Keratinocyte (primary cell): Measurements from ENCODE around the gene MTCP1. TPM values are rescaled to one million over a fixed set of nuclear protein-coding genes. Genes with fewer than 3 reads are reported as not detected.

Experiments
- DNase-seq: peaks from one replicate; pipeline ENCODE4 v3.0.0-alpha.2; 2011; ENCODE audit warnings: low read depth, missing footprints, low spot score
- FAIRE-seq: peaks from 2 replicates; lab custom pipeline; 2011; peaks lifted over from hg19 to GRCh38; lab: Jason Lieb, UNC
- H2AFZ ChIP-seq: 2 replicates; pipeline ENCODE4 v1.6.0; 2012; ENCODE audit warnings: low read length, control low read depth, inconsistent platforms; ENCODE audit not compliant: control insufficient read depth
- H3K27ac ChIP-seq: 2 replicates; pipeline ENCODE4 v1.5.1; 2011; ENCODE audit warnings: low read length; ENCODE audit not compliant: control insufficient read depth, insufficient read depth
- H3K27me3 ChIP-seq: 3 replicates; pipeline ENCODE4 v1.6.0; 2011; ENCODE audit warnings: low read length; ENCODE audit not compliant: control insufficient read depth, insufficient read depth; ENCODE audit errors: extremely low read depth
- H3K36me3 ChIP-seq, 2 experiments: 2 replicates in 1 of 2; 3 replicates in 1 of 2; pipeline ENCODE4 v1.5.1; 2011; ENCODE audit warnings: low read length in 2 of 2, mild to moderate bottlenecking in 1 of 2; ENCODE audit not compliant: control insufficient read depth in 2 of 2, insufficient read depth in 2 of 2; ENCODE audit errors: extremely low read depth in 1 of 2
- H3K4me1 ChIP-seq: 3 replicates; pipeline ENCODE4 v1.5.1; 2011; ENCODE audit warnings: low read length; ENCODE audit not compliant: control insufficient read depth, insufficient read depth; ENCODE audit errors: extremely low read depth
- H3K4me2 ChIP-seq: 3 replicates; pipeline ENCODE4 v1.6.0; 2011; ENCODE audit warnings: low read depth, low read length; ENCODE audit not compliant: control insufficient read depth, insufficient read depth; ENCODE audit errors: extremely low read depth
- H3K4me3 ChIP-seq, 3 experiments: fragments of 200-600 bp in 1 of 3; sonication (generic) in 1 of 3; 2 replicates in 2 of 3; 3 replicates in 1 of 3; pipeline ENCODE4 v1.5.1; 2011 to 2016; ENCODE audit warnings: low read length in 3 of 3, mild to moderate bottlenecking in 3 of 3, control low read depth in 2 of 3, inconsistent platforms in 1 of 3, low read depth in 1 of 3, mixed read lengths in 1 of 3, mixed run types in 1 of 3, moderate library complexity in 1 of 3; ENCODE audit not compliant: control insufficient read depth in 2 of 3, insufficient read depth in 2 of 3; ENCODE audit errors: extremely low read depth in 1 of 3
- H3K79me2 ChIP-seq: 2 replicates; pipeline ENCODE4 v1.6.0; 2012; ENCODE audit warnings: low read length; ENCODE audit not compliant: control insufficient read depth, insufficient read depth
- H3K9ac ChIP-seq: 3 replicates; pipeline ENCODE4 v1.6.0; 2011; ENCODE audit warnings: low read length; ENCODE audit not compliant: control insufficient read depth, insufficient read depth; ENCODE audit errors: extremely low read depth
- H3K9me1 ChIP-seq: 3 replicates; pipeline ENCODE4 v1.6.0; 2011; ENCODE audit warnings: low read length; ENCODE audit not compliant: control insufficient read depth, insufficient read depth; ENCODE audit errors: extremely low read depth
- H3K9me3 ChIP-seq: 2 replicates; pipeline ENCODE4 v1.5.1; 2012; ENCODE audit warnings: low read depth, low read length; ENCODE audit not compliant: control insufficient read depth
- H4K20me1 ChIP-seq: 3 replicates; pipeline ENCODE4 v1.6.0; 2011; ENCODE audit warnings: low read length; ENCODE audit not compliant: control insufficient read depth, insufficient read depth; ENCODE audit errors: extremely low read depth
- CTCF ChIP-seq, 3 experiments: IDR thresholded peaks in 1 of 3; conservative IDR thresholded peaks in 1 of 3; optimal IDR thresholded peaks in 1 of 3; 2 replicates in 2 of 3; 3 replicates in 1 of 3; pipeline versions ENCODE3 to v1.5.1; 2011; ENCODE audit warnings: low read length in 3 of 3, mild to moderate bottlenecking in 3 of 3, moderate library complexity in 2 of 3, control low read depth in 1 of 3, inconsistent platforms in 1 of 3; ENCODE audit not compliant: insufficient read depth in 2 of 3; ENCODE audit errors: extremely low read depth in 1 of 3
- EZH2 ChIP-seq: IDR thresholded peaks from one replicate; pipeline ENCODE4 v1.6.1; 2012; ENCODE audit warnings: inconsistent platforms, mild to moderate bottlenecking, low read length, moderate library complexity
- dilution Hi-C: fragments of 300-500 bp; cut with MboI; formaldehyde crosslinking; loops from one replicate; pipeline ENCODE4 v1.7.0; 2020; ENCODE audit warnings: low sequenced_read_pairs; ENCODE audit not compliant: extremely low pct_ligation_motif_present
- polyA plus RNA-seq, 5 experiments: library from polyadenylated mRNA; depleted of rRNA in 3 of 5; stranded (reverse) in 3 of 5; stranded (forward) in 1 of 5; unstranded in 1 of 5; fragments of >200 nt; gene quantifications; 1 replicate in 1 of 5; 2 replicates in 3 of 5; 3 replicates in 1 of 5; pipeline versions ENCODE4 v1.2.1 to v1.2.3, GENCODE V29; 2011 to 2012; ENCODE audit warnings: missing spikeins in 2 of 5, low read depth in 1 of 5, low replicate concordance in 1 of 5

The MTCP1 gene
- polyA plus RNA-seq, 1 donor (not counting 4 experiments of a cell fraction or from before 2014, with no cell fraction given), result 20.2 TPM

DNA sequence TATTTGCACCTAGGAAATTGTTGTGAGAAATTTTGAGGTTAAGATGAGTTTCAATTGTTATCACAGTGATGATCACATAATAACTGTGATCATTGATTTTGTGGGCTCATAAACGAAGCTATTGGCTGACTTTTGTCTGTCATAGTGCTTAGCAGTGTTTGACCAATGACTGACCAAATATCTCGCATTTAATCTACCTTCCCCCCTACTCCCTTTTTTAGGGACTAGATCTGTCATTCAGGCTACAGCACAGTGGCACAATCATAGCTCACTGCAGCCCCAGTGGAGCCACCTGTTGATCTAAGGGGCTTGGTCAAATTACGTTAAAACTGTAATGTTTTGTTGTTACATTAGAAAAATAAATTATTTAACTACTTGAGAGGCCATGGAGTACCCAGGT lies 42.8 kb downstream of the MTCP1 start:
- Histone ChIP-seq H3K4me1 (peaks cover 5% of the 10 kb centered on the region), H3K4me3 (peak overlapping the region; percentile 67 to 90 (median 77)), H3K9me1 (no peaks in the 10 kb centered on the region), H4K20me1 (no peaks in the 10 kb centered on the region), H2AFZ (no peak overlapping the region), H3K27me3 (no peaks in the 10 kb centered on the region), H3K27ac (peak overlapping the region; percentile 95), H3K9me3 (no peaks in the 10 kb centered on the region), H3K9ac (peak overlapping the region; percentile 92), H3K4me2 (peak overlapping the region; percentile 80), H3K79me2 (peaks cover 12% of the 10 kb centered on the region), H3K36me3 (no peaks in the 10 kb centered on the region)
- TF ChIP-seq CTCF (optimal IDR thresholded peaks at IDR 0.05 in 1 of 3, IDR thresholded peaks at IDR 0.05 in 1 of 3, conservative IDR thresholded peaks at IDR 0.05 in 1 of 3; ENCODE audit: extremely low read depth in 1 of 3, insufficient read depth in 2 of 3, low read length in 3 of 3), result no peak
- dilution Hi-C loops, result no loop called here
- FAIRE-seq, result no peak
- DNase-seq, result no peak

- no peaks in the 10 kb centered on the region for H4K20me1 ChIP-seq
- no peaks in the 10 kb centered on the region for H3K9me3 ChIP-seq
- dilution Hi-C loops, result no loop called here
- H3K4me2 ChIP-seq, result peak overlapping the region; percentile 80
- H3K27ac ChIP-seq, result peak overlapping the region; percentile 95
- no peaks in the 10 kb centered on the region for H3K9me1 ChIP-seq
- H2AFZ ChIP-seq, result peak overlapping the region; percentile 67
- FAIRE-seq, result no peak
- H3K4me3 ChIP-seq, result peak overlapping the region; percentile 67 to 90 (median 77)
- no peaks in the 10 kb centered on the region for H3K36me3 ChIP-seq
- peaks cover 12% of the 10 kb centered on the region for H3K79me2 ChIP-seq
- TF ChIP-seq CTCF (optimal IDR thresholded peaks at IDR 0.05 in 1 of 3, IDR thresholded peaks at IDR 0.05 in 1 of 3, conservative IDR thresholded peaks at IDR 0.05 in 1 of 3; ENCODE audit: extremely low read depth in 1 of 3, insufficient read depth in 2 of 3, low read length in 3 of 3) (no peak), EZH2 (no peak)
- peaks cover 5% of the 10 kb centered on the region for H3K4me1 ChIP-seq
- H3K27me3 ChIP-seq, result no peaks in the 10 kb centered on the region
- no peak for DNase-seq
- peak overlapping the region; percentile 92 for H3K9ac ChIP-seq
These were observed 43.3 kb downstream of the MTCP1 start for GRCh38 chrX:155027509-155028066.
